GOT3 (cell line): Measurements from ENCODE around the gene HDGFL2.
"Not testable (repeated sequence)": the region's sequence is repeated elsewhere in the genome, so short reads cannot be mapped to it uniquely, and the experiment has no call there.

Source experiments
- DNase-seq: peaks from one replicate; lab custom pipeline; 2025; ENCODE audit warnings: mixed read lengths; lab: John Stamatoyannopoulos, UW

HDGFL2 gene

GRCh38 chr19:4534836-4535658 is 63.0 kb downstream of the HDGFL2 start, which contains the start of gene PLIN5:
TSS of gene PLIN5 (minus strand) at chr19:4535224. CDS start at chr19:4534074, 1,150 bp downstream.
- no peak for DNase-seq

- DNase-seq = no peak
Measured at GRCh38 chr19:4536798-4537197, 64.7 kb downstream of the HDGFL2 start.

DNA sequence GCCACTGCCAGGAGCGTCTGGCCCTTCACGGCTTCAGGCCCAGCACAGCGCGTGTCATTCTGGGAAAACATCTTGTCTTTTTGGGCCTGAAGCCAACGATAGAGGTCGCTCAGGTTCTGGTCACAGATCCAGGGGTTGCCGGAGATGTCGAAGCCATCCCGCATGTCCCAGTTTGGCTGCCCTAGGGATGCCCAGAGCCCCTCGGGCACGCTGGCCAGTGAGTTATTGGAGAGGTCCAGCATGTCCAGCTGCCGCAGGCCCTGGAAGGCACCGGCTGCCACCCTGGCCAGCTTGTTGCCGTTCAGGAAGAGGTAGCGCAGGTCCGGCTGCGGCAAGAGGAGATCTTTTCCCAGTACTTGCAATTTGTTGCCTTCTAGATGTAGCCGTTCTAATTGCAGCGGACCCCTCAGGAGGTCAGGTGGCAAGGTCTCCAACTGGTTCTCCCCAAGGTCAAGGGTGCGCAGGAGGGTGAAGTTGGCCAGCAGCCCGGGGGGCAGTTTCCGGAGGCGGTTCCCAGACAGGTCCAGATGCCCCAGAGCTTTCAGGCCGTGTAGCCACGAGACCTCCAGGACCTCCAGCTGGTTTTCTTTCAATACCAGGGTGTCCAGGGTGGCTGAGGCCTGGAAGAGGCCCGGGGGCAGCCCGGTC is 66.0 kb downstream of the HDGFL2 start:
- no peak for DNase-seq

DNA sequence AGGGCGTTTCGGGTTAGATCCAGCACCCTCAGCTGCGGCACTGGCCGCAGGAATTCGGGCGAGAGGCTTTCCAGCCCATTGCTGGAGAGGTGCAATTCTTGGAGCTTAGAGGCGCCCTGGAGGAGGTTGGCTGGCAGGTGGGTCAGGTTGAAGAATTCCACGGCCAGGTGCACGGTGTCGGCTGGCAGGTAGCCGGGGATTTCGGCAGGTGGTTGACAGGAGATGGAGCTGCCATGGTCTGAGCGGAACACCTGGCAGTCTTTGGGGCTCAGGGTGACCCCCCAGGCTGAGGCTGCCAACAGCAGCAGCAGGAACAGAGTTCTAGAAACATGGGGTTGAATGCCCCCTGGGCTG is 66.5 kb downstream of the HDGFL2 start:
- no peak for DNase-seq

GRCh38 chr19:4539169-4539692 is 67.1 kb downstream of the HDGFL2 start:
- no peak for DNase-seq

- DNase-seq = no peak
Measured at GRCh38 chr19:4539693-4540581, 67.8 kb downstream of the HDGFL2 start, which contains the start of gene LRG1. TSS of gene LRG1 (minus strand) at chr19:4540036. CDS start at chr19:4540013, 23 bp downstream.

DNA sequence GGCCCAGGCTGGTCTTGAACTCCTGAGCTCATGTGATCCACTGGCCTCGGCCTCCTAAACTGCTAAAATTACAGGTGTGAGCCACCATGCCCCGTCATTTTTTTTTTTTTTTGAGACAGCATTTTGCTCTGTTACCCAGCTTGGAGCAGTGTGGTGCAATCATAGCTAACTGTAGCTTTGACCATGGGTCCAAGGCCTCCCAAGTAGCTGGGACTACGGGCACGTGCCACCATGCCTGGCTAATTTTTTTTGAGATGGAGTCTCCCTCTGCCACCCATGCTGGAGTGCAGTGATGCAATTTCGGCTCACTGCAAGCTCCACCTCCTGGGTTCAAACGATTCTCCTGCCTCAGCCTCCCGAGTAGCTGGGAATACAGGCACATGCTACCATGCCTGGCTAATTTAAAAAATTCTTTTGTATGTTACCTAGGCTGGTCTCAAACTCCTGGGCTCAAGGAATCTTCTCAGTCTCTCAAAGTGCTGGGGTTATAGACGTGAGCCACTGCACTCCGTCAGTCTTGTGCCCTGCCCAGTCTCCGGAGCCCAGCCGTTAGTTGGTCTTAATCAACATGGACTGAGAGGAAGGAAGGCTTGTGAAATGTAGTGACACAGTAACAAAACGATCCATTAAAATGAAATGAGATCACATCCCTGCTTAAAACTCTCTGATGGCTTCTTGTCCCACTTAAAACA is 69.2 kb downstream of the HDGFL2 start:
- no peak for DNase-seq

- DNase-seq = not testable (repeated sequence)
Measured at GRCh38 chr19:4541806-4542145, 69.7 kb downstream of the HDGFL2 start.

GRCh38 chr19:4542896-4543841 is 71.1 kb downstream of the HDGFL2 start:
- DNase-seq = no peak

GRCh38 chr19:4543842-4544647 is 71.9 kb downstream of the HDGFL2 start:
- DNase-seq = no peak

GRCh38 chr19:4547303-4548237 is 75.5 kb downstream of the HDGFL2 start:
- no peak for DNase-seq

DNA sequence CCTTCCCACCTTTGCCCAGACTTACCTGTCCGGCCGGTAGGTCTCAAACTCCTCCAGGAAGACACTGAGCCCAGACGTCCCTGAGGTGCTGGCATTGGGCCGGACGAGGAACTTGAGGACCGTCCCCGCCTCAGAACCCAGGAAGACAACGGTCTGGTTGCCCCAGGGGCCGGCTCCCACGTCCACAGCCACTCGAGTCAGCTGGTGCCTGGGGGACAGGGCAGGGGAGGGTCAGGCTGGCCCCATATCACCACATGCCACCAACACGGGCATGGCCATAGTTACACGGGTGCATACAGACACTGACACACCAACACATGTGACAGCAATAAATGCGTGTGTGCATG is 76.1 kb downstream of the HDGFL2 start:
- DNase-seq = no peak

GRCh38 chr19:4550018-4550417 is 77.9 kb downstream of the HDGFL2 start:
- no peak for DNase-seq

- DNase-seq = no peak
Measured at GRCh38 chr19:4550479-4551050, 78.5 kb downstream of the HDGFL2 start.
